LNCaP clone FGC (cell line): ENCODE data around the gene PTPRR.
"Not testable (repeated sequence)": the region's sequence is repeated elsewhere in the genome, so short reads cannot be mapped to it uniquely, and the experiment has no call there.

Source experiments
- DNase-seq: peaks from one replicate; pipeline ENCODE4 v3.0.0-alpha.2; 2011; ENCODE audit warnings: low read depth
- H3K4me3 ChIP-seq: 2 replicates; pipeline ENCODE4 v1.5.1; 2011; ENCODE audit warnings: mild to moderate bottlenecking, low read depth, low read length, control low read depth
- CTCF ChIP-seq: IDR thresholded peaks from 2 replicates; pipeline ENCODE4 v1.5.1; 2012; ENCODE audit warnings: mild to moderate bottlenecking; ENCODE audit not compliant: control insufficient read depth, insufficient read depth; ENCODE audit errors: extremely low read depth

The PTPRR gene

DNA sequence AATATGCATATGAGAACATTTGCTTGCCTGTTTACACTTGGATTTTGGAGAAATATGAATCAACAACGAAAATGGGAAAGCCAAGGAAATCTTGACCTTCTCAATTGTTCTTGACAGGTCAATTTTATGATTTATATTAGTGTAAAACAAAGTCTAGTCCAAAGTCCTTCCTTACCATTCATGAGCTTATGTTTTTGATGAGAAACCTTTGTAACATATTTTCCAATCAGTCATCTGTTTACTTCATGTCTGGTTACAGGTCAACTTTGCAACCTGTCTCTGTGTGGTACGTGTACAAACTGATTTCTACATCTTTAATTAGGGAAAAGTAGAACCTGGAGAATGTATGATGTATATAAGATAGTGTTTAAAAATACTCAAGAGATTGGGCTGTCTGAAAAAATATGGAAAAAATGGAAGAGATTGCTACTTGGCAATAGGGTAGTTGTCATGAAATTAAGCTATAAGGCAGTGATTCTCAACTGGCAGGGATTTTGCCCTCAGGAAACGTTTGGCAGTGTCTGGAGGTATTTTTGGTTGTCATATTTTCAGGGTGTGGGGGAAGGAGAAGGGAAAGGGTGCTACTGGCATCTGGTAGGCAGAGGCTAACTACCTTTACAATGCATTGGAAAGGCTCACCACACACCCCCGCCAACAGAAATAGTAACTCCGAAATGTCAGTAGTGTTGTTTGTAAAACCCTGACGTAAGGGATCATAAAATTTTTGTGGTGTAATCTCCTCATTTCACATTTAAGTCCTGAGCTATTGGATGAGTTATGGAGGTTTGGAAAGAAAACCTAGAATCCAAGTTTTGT is 172.9 kb downstream of the PTPRR start:
- no peak for DNase-seq
- TF ChIP-seq CTCF = no peak
- no peak overlapping the region for H3K4me3 ChIP-seq

GRCh38 chr12:70745048-70745447 is 175.5 kb downstream of the PTPRR start:
- DNase-seq = no peak
- TF ChIP-seq CTCF = no peak
- no peak overlapping the region for H3K4me3 ChIP-seq

DNA sequence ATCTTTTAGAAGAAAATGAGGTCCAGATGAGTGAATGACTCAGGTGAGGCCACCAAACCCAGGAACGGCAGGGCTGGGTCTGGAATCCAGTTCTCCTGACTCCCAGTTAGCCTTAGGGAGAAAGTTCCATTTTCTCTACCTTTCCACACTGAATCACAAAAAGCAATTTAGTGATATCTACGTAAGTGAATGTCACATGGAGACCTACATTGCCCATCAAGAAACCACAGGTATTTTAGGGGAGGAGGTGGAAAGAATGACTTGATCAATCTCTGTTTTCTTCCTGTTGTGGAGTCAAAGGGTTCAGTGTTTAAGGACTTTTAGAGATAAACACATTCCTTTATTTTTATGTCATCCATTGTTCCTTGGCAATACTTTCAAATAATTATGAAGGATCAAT is 176.4 kb downstream of the PTPRR start:
- no peak overlapping the region for H3K4me3 ChIP-seq
- TF ChIP-seq CTCF = no peak
- DNase-seq = no peak

GRCh38 chr12:70741256-70741655 is 179.3 kb downstream of the PTPRR start:
- DNase-seq = no peak
- no peak overlapping the region for H3K4me3 ChIP-seq
- no peak for TF ChIP-seq CTCF

DNA sequence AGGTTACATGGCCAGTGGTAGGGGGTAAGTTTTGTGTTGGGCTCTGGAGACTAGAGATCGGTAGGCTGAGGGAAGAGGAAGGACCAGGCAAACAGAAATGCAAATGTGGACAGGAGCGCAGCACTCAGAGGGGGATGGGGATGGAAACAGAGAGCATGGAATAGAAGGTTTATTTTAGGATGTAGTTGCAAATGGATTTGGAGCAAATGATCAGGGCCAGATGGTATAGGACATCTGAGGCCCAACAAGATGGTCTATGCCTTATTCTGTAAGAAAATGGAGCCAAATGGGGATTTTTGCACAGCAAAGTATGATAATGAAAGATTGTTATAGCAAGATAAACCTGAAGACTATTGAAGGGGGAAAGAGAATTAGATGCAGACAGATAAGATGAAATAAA is 180.8 kb downstream of the PTPRR start:
- no peak for TF ChIP-seq CTCF
- H3K4me3 ChIP-seq = no peak overlapping the region
- no peak for DNase-seq

DNA sequence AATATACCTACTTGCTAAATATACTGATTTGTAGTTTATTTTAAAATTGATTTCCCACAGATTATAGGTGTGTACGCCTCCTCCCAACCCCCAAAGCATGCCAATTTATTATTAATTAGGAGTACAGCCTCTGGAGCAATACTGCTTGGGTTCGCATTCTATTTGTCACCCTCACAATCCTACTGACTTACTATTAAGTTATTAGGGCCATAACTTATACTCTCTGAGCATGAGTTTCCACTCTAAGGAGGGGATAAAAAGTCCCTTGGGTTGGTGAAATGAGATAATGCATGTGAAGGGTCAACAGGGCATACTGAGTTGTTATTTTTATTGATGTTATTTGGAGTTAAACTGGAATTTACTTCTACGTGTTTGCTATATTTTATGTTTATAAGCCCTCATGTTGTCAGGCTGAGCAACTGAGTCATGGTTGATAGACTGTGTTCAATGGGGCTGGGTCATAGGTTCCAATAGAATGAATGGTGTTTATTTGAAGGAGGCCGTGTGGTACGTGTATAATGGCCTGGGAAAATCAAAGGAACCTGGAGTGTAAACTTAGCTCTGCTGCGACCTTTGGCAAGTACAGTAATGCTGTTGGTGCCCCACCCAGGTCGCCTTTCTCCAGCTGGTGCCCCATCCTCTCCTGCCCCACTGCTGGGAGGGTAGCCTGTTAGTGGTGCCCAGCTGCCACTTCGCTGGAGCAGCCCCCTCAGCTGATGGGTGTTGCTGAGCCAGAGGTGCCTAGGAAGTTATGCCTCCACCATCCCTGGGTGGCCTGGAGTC is 184.0 kb downstream of the PTPRR start:
- TF ChIP-seq CTCF = no peak
- no peak overlapping the region for H3K4me3 ChIP-seq
- no peak for DNase-seq

- not testable (repeated sequence) for DNase-seq, H3K4me3 ChIP-seq
These were observed 185.3 kb downstream of the PTPRR start for GRCh38 chr12:70735197-70735596.
